T-helper 2 cell treated with Interferon-gamma antibody and Interleukin-4, amounts not matched to agents 5 μg/mL and 100 μg/mL, for 36 hours (primary cell): ENCODE measurements around the gene RNF186.
"Not testable (repeated sequence)": the region's sequence is repeated elsewhere in the genome, so short reads cannot be mapped to it uniquely, and the experiment has no call there.

ENCODE experiments used
- DNase-seq: peaks from one replicate; pipeline ENCODE4 v3.0.0; 2021; ENCODE audit warnings: low spot score
- H3K27ac Mint-ChIP-seq: one replicate; pipeline ENCODE4 v1.8.0; 2021; ENCODE audit warnings: mild to moderate bottlenecking, mixed read lengths
- H3K27me3 Mint-ChIP-seq: one replicate; pipeline ENCODE4 v1.8.0; 2021; ENCODE audit warnings: low read depth, mixed read lengths
- H3K36me3 Mint-ChIP-seq: one replicate; pipeline ENCODE4 v1.8.0; 2021; ENCODE audit warnings: low read depth, mixed read lengths
- H3K4me1 Mint-ChIP-seq: one replicate; pipeline ENCODE4 v1.8.0; 2021; ENCODE audit warnings: low read depth, mixed read lengths
- H3K4me3 Mint-ChIP-seq: one replicate; pipeline ENCODE4 v1.8.0; 2022; ENCODE audit warnings: mild to moderate bottlenecking, moderate library complexity, mixed read lengths
- H3K9me3 Mint-ChIP-seq: one replicate; pipeline ENCODE4 v1.8.0; 2021; ENCODE audit warnings: mixed read lengths

The RNF186 gene

GRCh38 chr1:19797827-19798226 is 17.3 kb downstream of the RNF186 start:
- no peak for DNase-seq
- Mint-ChIP-seq H3K36me3 (peaks cover 5% of the 10 kb centered on the region), H3K4me1 (peaks cover 14% of the 10 kb centered on the region), H3K4me3 (no peak overlapping the region), H3K27ac (peak overlapping the region; percentile 21), H3K27me3 (peaks cover 4% of the 10 kb centered on the region), H3K9me3 (no peaks in the 10 kb centered on the region)

- Mint-ChIP-seq H3K36me3 (peaks cover 15% of the 10 kb centered on the region), H3K4me3 (no peak overlapping the region), H3K27me3 (no peaks in the 10 kb centered on the region), H3K27ac (no peak overlapping the region), H3K9me3 (no peaks in the 10 kb centered on the region), H3K4me1 (peaks cover 13% of the 10 kb centered on the region)
- no peak for DNase-seq
Measured at GRCh38 chr1:19794583-19794982, 20.5 kb downstream of the RNF186 start.

- Mint-ChIP-seq H3K27ac (no peak overlapping the region), H3K36me3 (peaks cover 16% of the 10 kb centered on the region), H3K27me3 (no peaks in the 10 kb centered on the region), H3K4me3 (no peak overlapping the region), H3K4me1 (peaks cover 9% of the 10 kb centered on the region), H3K9me3 (no peaks in the 10 kb centered on the region)
- no peak for DNase-seq
Measured at GRCh38 chr1:19793360-19794046, 21.6 kb downstream of the RNF186 start.

GRCh38 chr1:19792237-19793002 is 22.7 kb downstream of the RNF186 start:
- Mint-ChIP-seq H3K36me3 (peaks cover 16% of the 10 kb centered on the region), H3K27me3 (no peaks in the 10 kb centered on the region), H3K4me1 (peaks cover 6% of the 10 kb centered on the region), H3K9me3 (no peaks in the 10 kb centered on the region), H3K4me3 (no peak overlapping the region), H3K27ac (no peak overlapping the region)
- no peak for DNase-seq

GRCh38 chr1:19790061-19790975 is 24.8 kb downstream of the RNF186 start:
- H3K27ac Mint-ChIP-seq, H3K4me1 Mint-ChIP-seq, H3K4me3 Mint-ChIP-seq, DNase-seq, H3K9me3 Mint-ChIP-seq, H3K27me3 Mint-ChIP-seq: not testable (repeated sequence)
- peaks cover 16% of the 10 kb centered on the region for H3K36me3 Mint-ChIP-seq

- Mint-ChIP-seq H3K4me1 (peaks cover 6% of the 10 kb centered on the region), H3K4me3 (no peak overlapping the region), H3K36me3 (peaks cover 8% of the 10 kb centered on the region), H3K27ac (no peak overlapping the region), H3K9me3 (no peaks in the 10 kb centered on the region), H3K27me3 (no peaks in the 10 kb centered on the region)
- DNase-seq: no peak
Measured at GRCh38 chr1:19786988-19787423, 28.1 kb downstream of the RNF186 start.

GRCh38 chr1:19785660-19786059 is 29.4 kb downstream of the RNF186 start:
- Mint-ChIP-seq H3K9me3 (no peaks in the 10 kb centered on the region), H3K27me3 (no peaks in the 10 kb centered on the region), H3K27ac (no peak overlapping the region), H3K4me1 (peaks cover 6% of the 10 kb centered on the region), H3K4me3 (no peak overlapping the region), H3K36me3 (peaks cover 4% of the 10 kb centered on the region)
- no peak for DNase-seq

- Mint-ChIP-seq H3K9me3 (no peaks in the 10 kb centered on the region), H3K4me1 (no peaks in the 10 kb centered on the region), H3K27ac (no peak overlapping the region), H3K36me3 (peaks cover 2% of the 10 kb centered on the region), H3K4me3 (no peak overlapping the region), H3K27me3 (no peaks in the 10 kb centered on the region)
- DNase-seq: no peak
Measured at GRCh38 chr1:19780267-19780877, 34.7 kb downstream of the RNF186 start.

GRCh38 chr1:19776933-19777332 is 38.1 kb downstream of the RNF186 start:
- peaks cover 2% of the 10 kb centered on the region for H3K36me3 Mint-ChIP-seq

GRCh38 chr1:19776287-19776686 is 38.8 kb downstream of the RNF186 start:
- Mint-ChIP-seq H3K27ac (no peak overlapping the region), H3K4me1 (no peaks in the 10 kb centered on the region), H3K36me3 (peaks cover 2% of the 10 kb centered on the region), H3K4me3 (no peak overlapping the region), H3K27me3 (no peaks in the 10 kb centered on the region), H3K9me3 (no peaks in the 10 kb centered on the region)
- DNase-seq: no peak

More at GRCh38 chr1:19776933-19777332, 38.1 kb downstream of the RNF186 start:
- H3K27ac Mint-ChIP-seq: no peak overlapping the region
- no peak for DNase-seq
- H3K9me3 Mint-ChIP-seq: no peaks in the 10 kb centered on the region
- H3K4me1 Mint-ChIP-seq: no peaks in the 10 kb centered on the region
- no peaks in the 10 kb centered on the region for H3K27me3 Mint-ChIP-seq
- no peak overlapping the region for H3K4me3 Mint-ChIP-seq

- no peaks in the 10 kb centered on the region for H3K9me3 Mint-ChIP-seq
- H3K27ac Mint-ChIP-seq: no peak overlapping the region
- H3K27me3 Mint-ChIP-seq: no peaks in the 10 kb centered on the region
- no peak overlapping the region for H3K4me3 Mint-ChIP-seq
- DNase-seq: no peak
- peaks cover 2% of the 10 kb centered on the region for H3K36me3 Mint-ChIP-seq
- no peaks in the 10 kb centered on the region for H3K4me1 Mint-ChIP-seq
Measured at GRCh38 chr1:19775831-19776230, 39.3 kb downstream of the RNF186 start.

- no peaks in the 10 kb centered on the region for H3K4me1 Mint-ChIP-seq
- no peaks in the 10 kb centered on the region for H3K27me3 Mint-ChIP-seq
- no peak for DNase-seq
- H3K4me3 Mint-ChIP-seq: no peak overlapping the region
- no peaks in the 10 kb centered on the region for H3K9me3 Mint-ChIP-seq
- peaks cover 2% of the 10 kb centered on the region for H3K36me3 Mint-ChIP-seq
- H3K27ac Mint-ChIP-seq: no peak overlapping the region
Measured at GRCh38 chr1:19775317-19775716, 39.8 kb downstream of the RNF186 start.

- no peaks in the 10 kb centered on the region for H3K4me1 Mint-ChIP-seq
- no peaks in the 10 kb centered on the region for H3K27me3 Mint-ChIP-seq
- H3K4me3 Mint-ChIP-seq: no peak overlapping the region
- no peak overlapping the region for H3K27ac Mint-ChIP-seq
- no peaks in the 10 kb centered on the region for H3K9me3 Mint-ChIP-seq
- H3K36me3 Mint-ChIP-seq: peaks cover 2% of the 10 kb centered on the region
- DNase-seq: no peak
Measured at GRCh38 chr1:19774180-19774785, 40.8 kb downstream of the RNF186 start.
